ENCODE measurements around the gene PWWP2B. TPM values are rescaled to one million over a fixed set of nuclear protein-coding genes. Genes with fewer than 3 reads are reported as not detected.

PWWP2B gene
- total and polyA plus RNA-seq, 2 of the 4 experiments (the other 2 are of a cell fraction), result 1.7 to 2.2 TPM

DNA sequence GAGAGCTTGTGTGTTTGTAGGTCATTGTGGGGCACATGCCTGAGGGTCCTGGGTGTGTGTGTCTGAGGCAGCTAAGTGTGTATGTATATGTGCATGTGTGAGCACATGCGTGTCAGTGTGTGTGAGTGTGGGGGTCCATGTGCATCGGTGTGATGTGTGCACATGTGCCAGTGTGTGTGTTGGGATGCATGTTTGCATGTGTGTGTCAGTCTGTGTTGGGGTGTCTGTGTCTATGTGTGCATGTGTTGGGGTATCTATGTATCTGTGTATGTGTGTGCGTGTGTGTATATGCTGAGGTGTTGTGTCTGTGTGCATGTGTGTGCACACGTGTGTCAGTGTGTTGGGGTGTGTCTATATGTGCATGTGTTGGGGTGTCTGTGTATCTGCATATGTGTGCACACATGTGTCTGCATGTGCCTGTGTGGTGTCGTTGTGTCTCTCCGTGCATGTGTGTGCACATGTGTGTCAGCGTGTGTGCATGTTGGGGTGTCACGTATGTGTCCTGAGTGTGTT lies 33.3 kb downstream of the PWWP2B start:
- ATAC-seq (ENCODE audit: low read depth), result no peak
- Histone ChIP-seq H2BK5ac (ENCODE audit: low read depth, low read length, poor library complexity, severe bottlenecking) (no peak overlapping the region), H3K4ac (ENCODE audit: low read depth, low read length) (no peak overlapping the region), H4K8ac (ENCODE audit: low read depth in 2 of 2, low read length in 2 of 2) (no peak overlapping the region), H4K20me1 (ENCODE audit: insufficient read depth, low read length) (no peaks in the 10 kb centered on the region), H3K4me2 (ENCODE audit: low read depth, low read length) (no peak overlapping the region), H2BK120ac (ENCODE audit: low read depth, low read length) (no peak overlapping the region), H2AK5ac (ENCODE audit: low read depth, low read length) (no peak overlapping the region), H3K14ac (replicated peaks; ENCODE audit: low read depth, low read length) (no peak overlapping the region), H3K4me3 (ENCODE audit: insufficient read depth, low read depth, low read length) (no peak overlapping the region), H3K9ac (ENCODE audit: low read depth, low read length) (no peak overlapping the region), H3K9me3 (ENCODE audit: control insufficient read depth, insufficient read depth, low read length) (no peaks in the 10 kb centered on the region), H4K5ac (ENCODE audit: low read depth, low read length) (no peak overlapping the region), H3K27ac (ENCODE audit: insufficient read depth, low read length) (no peak overlapping the region), H3K18ac (ENCODE audit: low read depth, low read length) (no peak overlapping the region), H2AFZ (replicated peaks; ENCODE audit: low read length, poor library complexity) (no peak overlapping the region), H2BK20ac (ENCODE audit: low read depth, low read length) (no peak overlapping the region), H3K27me3 (ENCODE audit: control insufficient read depth, insufficient read depth, low read length) (no peaks in the 10 kb centered on the region), H3K56ac (ENCODE audit: extremely low read depth, insufficient read depth, low read length) (no peak overlapping the region), H2BK15ac (ENCODE audit: low read depth, low read length) (no peak overlapping the region), H3K23ac (ENCODE audit: low read depth, low read length) (no peak overlapping the region), H3K36me3 (ENCODE audit: control insufficient read depth, insufficient read depth, low read length) (no peaks in the 10 kb centered on the region), H2AK9ac (replicated peaks; ENCODE audit: low read depth, low read length, poor library complexity) (no peak overlapping the region), H3K79me1 (ENCODE audit: low read depth in 1 of 2, low read length in 2 of 2) (no peaks in the 10 kb centered on the region), H3K9me1 (ENCODE audit: insufficient read depth, low read length) (peaks cover 8% of the 10 kb centered on the region), H4K91ac (ENCODE audit: insufficient read depth, low read depth, low read length) (no peak overlapping the region), H3K4me1 (ENCODE audit: control insufficient read depth, insufficient read depth, low read length) (no peaks in the 10 kb centered on the region)
- TF ChIP-seq RFX5 (IDR thresholded peaks at IDR 0.05; ENCODE audit: low read depth, low read length) (no peak), MAFK (IDR thresholded peaks at IDR 0.05; ENCODE audit: low read depth, low read length) (no peak), RAD21 (IDR thresholded peaks at IDR 0.05; ENCODE audit: low read length) (no peak), CHD1 (IDR thresholded peaks at IDR 0.05; ENCODE audit: low read depth, low read length) (no peak), SMC3 (IDR thresholded peaks at IDR 0.05; ENCODE audit: low read depth, low read length) (no peak), CEBPB (IDR thresholded peaks at IDR 0.05; ENCODE audit: low read depth, low read length) (no peak), ELK1 (IDR thresholded peaks at IDR 0.05; ENCODE audit: borderline replicate concordance, low read depth, low read length) (no peak), NFE2L2 (IDR thresholded peaks at IDR 0.05; ENCODE audit: low read depth, low read length) (no peak), MAZ (IDR thresholded peaks at IDR 0.05; ENCODE audit: borderline replicate concordance, low read depth, low read length) (no peak), FOS (IDR thresholded peaks at IDR 0.05; ENCODE audit: low read depth, low read length) (no peak), CTCF (conservative IDR thresholded peaks at IDR 0.05; ENCODE audit: low read depth, low read length) (no peak), RCOR1 (IDR thresholded peaks at IDR 0.05; ENCODE audit: insufficient replicate concordance, low read length) (no peak), MXI1 (IDR thresholded peaks at IDR 0.05; ENCODE audit: borderline replicate concordance, low read depth, low read length) (no peak), POLR2A (IDR thresholded peaks at IDR 0.05; ENCODE audit: low read depth, low read length) (no peak), BHLHE40 (IDR thresholded peaks at IDR 0.05; ENCODE audit: low read depth, low read length) (no peak)
- TF ChIP-seq, protein P1, sequence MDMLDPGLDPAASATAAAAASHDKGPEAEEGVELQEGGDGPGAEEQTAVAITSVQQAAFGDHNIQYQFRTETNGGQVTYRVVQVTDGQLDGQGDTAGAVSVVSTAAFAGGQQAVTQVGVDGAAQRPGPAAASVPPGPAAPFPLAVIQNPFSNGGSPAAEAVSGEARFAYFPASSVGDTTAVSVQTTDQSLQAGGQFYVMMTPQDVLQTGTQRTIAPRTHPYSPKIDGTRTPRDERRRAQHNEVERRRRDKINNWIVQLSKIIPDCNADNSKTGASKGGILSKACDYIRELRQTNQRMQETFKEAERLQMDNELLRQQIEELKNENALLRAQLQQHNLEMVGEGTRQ (IDR thresholded peaks at IDR 0.05; ENCODE audit: low read depth, low read length), result no peak
- ChIA-PET CTCF (no interaction called here), POLR2A (ENCODE audit: unreplicated experiment) (no interaction called here)
- in situ Hi-C loops (cut with MboI; ENCODE audit: low sequenced_read_pairs) (no loop called here), intact Hi-C loops (cut with micrococcal nuclease) (no loop called here), dilution Hi-C loops (cut with HindIII; ENCODE audit: low sequenced_read_pairs, unreplicated experiment) (no loop called here)
- BruUV-seq (replicated peaks), result no TSS peak
- WGBS, 2 experiments (ENCODE audit: extremely low coverage in 2 of 2, insufficient read length in 1 of 2), result 93% methylated on average over 6 of the region's 8 CpGs; no CpG with 5 or more reads in 1 of the 2 experiments
- no peak for DNase-seq

Measured in IMR-90 (cell line).